GM23338 (cell line): ENCODE data around the gene AXL. TPM values are rescaled to one million over a fixed set of nuclear protein-coding genes. Genes with fewer than 3 reads are reported as not detected.

Experiments used
- ATAC-seq: fragments of 200-7000 bp; cut with Tn5 transposase; 3 replicates; pipeline ENCODE4 v1.9.1; 2020
- DNase-seq: peaks from one replicate; pipeline ENCODE4 v3.0.0-alpha.2; 2015; ENCODE audit warnings: low spot score
- H2AFZ ChIP-seq: fragments of 200-600 bp; sonication (generic); 2 replicates; pipeline ENCODE4 v1.8.0; 2016; ENCODE audit warnings: antibody characterized with exemption, mild to moderate bottlenecking, moderate library complexity
- H3F3A ChIP-seq: fragments of 200-600 bp; sonication (generic); replicated peaks from 2 replicates; pipeline ENCODE4 v1.8.0; 2017; ENCODE audit warnings: antibody characterized with exemption, mixed run types, low read depth
- H3K27ac ChIP-seq: fragments of 200-600 bp; sonication (generic); 2 replicates; pipeline ENCODE4 v1.6.1; 2016; ENCODE audit warnings: low read depth
- H3K27me3 ChIP-seq: fragments of 200-600 bp; sonication (generic); 2 replicates; pipeline ENCODE4 v1.8.0; 2016; ENCODE audit warnings: mild to moderate bottlenecking, mixed run types, moderate library complexity; ENCODE audit not compliant: insufficient read depth
- H3K36me3 ChIP-seq: fragments of 200-600 bp; sonication (generic); 2 replicates; pipeline ENCODE4 v1.8.0; 2016; ENCODE audit warnings: mild to moderate bottlenecking; ENCODE audit not compliant: insufficient read depth
- H3K4me1 ChIP-seq: fragments of 200-600 bp; sonication (generic); 2 replicates; pipeline ENCODE4 v1.8.0; 2016; ENCODE audit warnings: mild to moderate bottlenecking, moderate library complexity; ENCODE audit not compliant: insufficient read depth
- H3K4me2 ChIP-seq: fragments of 200-600 bp; sonication (generic); 2 replicates; pipeline ENCODE4 v1.7.1; 2017; ENCODE audit warnings: mixed run types
- H3K4me3 ChIP-seq: fragments of 200-600 bp; sonication (generic); 2 replicates; pipeline ENCODE4 v1.6.1; 2016; ENCODE audit warnings: mixed run types
- H3K79me2 ChIP-seq: fragments of 200-600 bp; sonication (generic); replicated peaks from 2 replicates; pipeline ENCODE4 v1.8.0; 2017; ENCODE audit warnings: mild to moderate bottlenecking; ENCODE audit not compliant: insufficient read depth
- H3K9me2 ChIP-seq: fragments of 200-600 bp; sonication (generic); 2 replicates; pipeline ENCODE4 v1.8.0; 2017; ENCODE audit not compliant: insufficient read depth
- H4K20me1 ChIP-seq: fragments of 200-600 bp; sonication (generic); replicated peaks from 2 replicates; pipeline ENCODE4 v1.8.0; 2017; ENCODE audit warnings: mild to moderate bottlenecking; ENCODE audit not compliant: insufficient read depth
- H3K27ac Mint-ChIP-seq: 2 replicates; pipeline ENCODE4 v1.8.0; 2020; ENCODE audit warnings: inconsistent platforms, mild to moderate bottlenecking, moderate library complexity, mixed read lengths
- H3K27me3 Mint-ChIP-seq: 3 replicates; pipeline ENCODE4 v1.8.0; 2022; ENCODE audit warnings: low read depth, mild to moderate bottlenecking, moderate library complexity, mixed read lengths, inconsistent platforms; ENCODE audit not compliant: insufficient read depth, poor library complexity
- H3K36me3 Mint-ChIP-seq: 3 replicates; pipeline ENCODE4 v1.8.0; 2021; ENCODE audit warnings: low read depth, mild to moderate bottlenecking, inconsistent platforms, moderate library complexity, mixed read lengths
- H3K4me1 Mint-ChIP-seq: 3 replicates; pipeline ENCODE4 v1.8.0; 2020; ENCODE audit warnings: mild to moderate bottlenecking, inconsistent platforms, mixed read lengths
- H3K4me3 Mint-ChIP-seq: 3 replicates; pipeline ENCODE4 v1.8.0; 2021; ENCODE audit warnings: moderate library complexity, mild to moderate bottlenecking, inconsistent platforms, mixed read lengths
- H3K9me3 Mint-ChIP-seq: 3 replicates; pipeline ENCODE4 v1.8.0; 2020; ENCODE audit warnings: moderate library complexity, mild to moderate bottlenecking, inconsistent platforms, mixed read lengths
- CREB1 ChIP-seq: fragments of 250-450 bp; sonication (Bioruptor Pico); IDR thresholded peaks from 2 replicates; pipeline ENCODE4 v1.5.0; 2020; ENCODE audit warnings: low read depth, mild to moderate bottlenecking, moderate library complexity
- EZH2 ChIP-seq: fragments of 200-600 bp; sonication (generic); IDR thresholded peaks from one replicate; pipeline ENCODE4 v1.8.0; 2017; ENCODE audit warnings: antibody characterized with exemption, mild to moderate bottlenecking, low read depth; ENCODE audit not compliant: unreplicated experiment
- EZH2phosphoT487 ChIP-seq: fragments of 200-600 bp; sonication (generic); IDR thresholded peaks from one replicate; pipeline ENCODE4 v1.8.1; 2018; ENCODE audit warnings: antibody characterized with exemption; ENCODE audit not compliant: unreplicated experiment
- JUNB ChIP-seq: IDR thresholded peaks from one replicate; pipeline ENCODE4 v1.6.1; 2016; ENCODE audit warnings: antibody characterized with exemption; ENCODE audit not compliant: unreplicated experiment
- NANOG ChIP-seq: IDR thresholded peaks from 2 replicates; pipeline ENCODE4 v1.6.1; 2016; ENCODE audit warnings: antibody characterized with exemption, borderline replicate concordance
- POLR2AphosphoS5 ChIP-seq: IDR thresholded peaks from 2 replicates; pipeline ENCODE4 v1.6.1; 2016; ENCODE audit warnings: antibody characterized with exemption, low read depth
- REST ChIP-seq: IDR thresholded peaks from one replicate; pipeline ENCODE4 v1.6.1; 2018; ENCODE audit warnings: antibody characterized with exemption; ENCODE audit not compliant: unreplicated experiment
- STAT1 ChIP-seq: IDR thresholded peaks from one replicate; pipeline ENCODE4 v1.6.1; 2016; ENCODE audit warnings: antibody characterized with exemption; ENCODE audit not compliant: unreplicated experiment
- ZNF114 ChIP-seq: fragments of 250-450 bp; sonication (Bioruptor Pico); IDR thresholded peaks from 2 replicates; pipeline ENCODE4 v1.5.0; 2020; ENCODE audit warnings: mild to moderate bottlenecking, moderate library complexity
- ZNF331 ChIP-seq: fragments of 250-450 bp; sonication (Bioruptor Pico); IDR thresholded peaks from 2 replicates; pipeline ENCODE4 v1.5.0; 2020; ENCODE audit warnings: low read depth, mild to moderate bottlenecking, moderate library complexity
- ZNF462 ChIP-seq: fragments of 250-450 bp; sonication (Bioruptor Pico); IDR thresholded peaks from 2 replicates; pipeline ENCODE4 v1.5.0; 2020; ENCODE audit warnings: mild to moderate bottlenecking, moderate library complexity
- polyA plus RNA-seq: library from polyadenylated mRNA; unstranded; fragments of >200 nt; fragmentation: Nextera tagmentation; extraction: Ambion mirVana; gene quantifications from 2 replicates; pipeline ENCODE4 v1.2.1, GENCODE V29; 2016
- total RNA-seq: library from RNA; depleted of rRNA; stranded (reverse); fragments of >200 nt; shearing (Covaris generic); gene quantifications from 2 replicates; pipeline ENCODE4 v1.2.3, GENCODE V29; 2014
- TF ChIP-seq, protein P1 (sequence below), 2 experiments: fragments of 200-600 bp in 1 of 2; sonication (generic) in 1 of 2; conservative IDR thresholded peaks; 2 replicates each; pipeline versions ENCODE4 v1.5.1 to v1.6.1; 2016 to 2017; ENCODE audit warnings: antibody characterized with exemption in 2 of 2, low read depth in 2 of 2, mild to moderate bottlenecking in 2 of 2, moderate library complexity in 1 of 2
- TF ChIP-seq, protein P2 (sequence below): IDR thresholded peaks from 2 replicates; pipeline ENCODE4 v1.6.1; 2016; ENCODE audit warnings: antibody characterized with exemption

Gene AXL
- total and polyA plus RNA-seq, 2 experiments from 2014 or later: 9.0 to 28.4 TPM

DNA sequence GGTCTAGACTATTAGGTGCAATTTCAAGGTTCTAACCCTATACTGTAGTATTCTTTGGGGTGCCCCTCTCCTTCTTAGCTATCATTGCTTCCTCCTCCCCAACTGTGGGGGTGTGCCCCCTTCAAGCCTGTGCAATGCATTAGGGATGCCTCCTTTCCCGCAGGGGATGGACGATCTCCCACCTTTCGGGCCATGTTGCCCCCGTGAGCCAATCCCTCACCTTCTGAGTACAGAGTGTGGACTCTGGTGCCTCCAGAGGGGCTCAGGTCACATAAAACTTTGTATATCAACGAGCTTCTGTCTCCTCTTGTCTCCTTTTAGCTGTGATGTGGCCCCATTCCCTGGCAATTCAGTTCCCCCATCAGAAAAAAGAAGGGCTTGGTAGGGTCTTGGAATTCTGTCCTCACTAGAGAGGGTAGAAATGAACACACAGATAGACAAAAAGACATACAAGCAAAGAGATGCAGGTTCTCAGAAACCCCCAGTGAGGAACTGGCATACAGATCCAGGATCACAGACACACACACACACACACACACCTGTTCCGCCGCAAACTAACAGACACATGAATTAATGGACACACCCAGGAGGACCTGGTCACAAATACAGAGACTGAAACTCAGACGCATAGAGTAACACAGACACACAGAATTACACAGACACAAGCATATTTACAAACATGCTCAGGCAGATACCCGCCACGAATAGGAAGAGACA lies 42.6 kb downstream of the AXL start:
- Mint-ChIP-seq H3K4me3 (peak overlapping the region; percentile 94), H3K27me3 (peaks cover 24% of the 10 kb centered on the region), H3K36me3 (peaks cover 42% of the 10 kb centered on the region), H3K9me3 (no peaks in the 10 kb centered on the region; the same call in 1 of the 3 replicates), H3K4me1 (peaks cover 17% of the 10 kb centered on the region), H3K27ac (no peak overlapping the region)
- Histone ChIP-seq H3K9me2 (no peaks in the 10 kb centered on the region), H3K27ac (no peak overlapping the region), H4K20me1 (peaks cover 8% of the 10 kb centered on the region; the same call in 1 of the 2 replicates), H3F3A (peaks cover 11% of the 10 kb centered on the region), H3K4me1 (peaks cover 5% of the 10 kb centered on the region; the same call in 1 of the 2 replicates), H2AFZ (no peak overlapping the region), H3K4me3 (peak overlapping the region; percentile 76), H3K27me3 (no peaks in the 10 kb centered on the region), H3K79me2 (peaks cover 29% of the 10 kb centered on the region), H3K36me3 (peaks cover 6% of the 10 kb centered on the region; the same call in 1 of the 2 replicates), H3K4me2 (peak overlapping the region; percentile 86; the same call in 1 of the 2 replicates)
- TF ChIP-seq NANOG: no peak
- TF ChIP-seq EZH2phosphoT487: no peak
- TF ChIP-seq, protein P1, sequence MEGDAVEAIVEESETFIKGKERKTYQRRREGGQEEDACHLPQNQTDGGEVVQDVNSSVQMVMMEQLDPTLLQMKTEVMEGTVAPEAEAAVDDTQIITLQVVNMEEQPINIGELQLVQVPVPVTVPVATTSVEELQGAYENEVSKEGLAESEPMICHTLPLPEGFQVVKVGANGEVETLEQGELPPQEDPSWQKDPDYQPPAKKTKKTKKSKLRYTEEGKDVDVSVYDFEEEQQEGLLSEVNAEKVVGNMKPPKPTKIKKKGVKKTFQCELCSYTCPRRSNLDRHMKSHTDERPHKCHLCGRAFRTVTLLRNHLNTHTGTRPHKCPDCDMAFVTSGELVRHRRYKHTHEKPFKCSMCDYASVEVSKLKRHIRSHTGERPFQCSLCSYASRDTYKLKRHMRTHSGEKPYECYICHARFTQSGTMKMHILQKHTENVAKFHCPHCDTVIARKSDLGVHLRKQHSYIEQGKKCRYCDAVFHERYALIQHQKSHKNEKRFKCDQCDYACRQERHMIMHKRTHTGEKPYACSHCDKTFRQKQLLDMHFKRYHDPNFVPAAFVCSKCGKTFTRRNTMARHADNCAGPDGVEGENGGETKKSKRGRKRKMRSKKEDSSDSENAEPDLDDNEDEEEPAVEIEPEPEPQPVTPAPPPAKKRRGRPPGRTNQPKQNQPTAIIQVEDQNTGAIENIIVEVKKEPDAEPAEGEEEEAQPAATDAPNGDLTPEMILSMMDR (conservative IDR thresholded peaks at IDR 0.05; ENCODE audit: low read depth in 2 of 2): no peak; a peak in 1 of 4 replicates
- TF ChIP-seq JUNB: no peak
- TF ChIP-seq, protein P2, sequence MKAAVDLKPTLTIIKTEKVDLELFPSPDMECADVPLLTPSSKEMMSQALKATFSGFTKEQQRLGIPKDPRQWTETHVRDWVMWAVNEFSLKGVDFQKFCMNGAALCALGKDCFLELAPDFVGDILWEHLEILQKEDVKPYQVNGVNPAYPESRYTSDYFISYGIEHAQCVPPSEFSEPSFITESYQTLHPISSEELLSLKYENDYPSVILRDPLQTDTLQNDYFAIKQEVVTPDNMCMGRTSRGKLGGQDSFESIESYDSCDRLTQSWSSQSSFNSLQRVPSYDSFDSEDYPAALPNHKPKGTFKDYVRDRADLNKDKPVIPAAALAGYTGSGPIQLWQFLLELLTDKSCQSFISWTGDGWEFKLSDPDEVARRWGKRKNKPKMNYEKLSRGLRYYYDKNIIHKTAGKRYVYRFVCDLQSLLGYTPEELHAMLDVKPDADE: no peak
- no peak for TF ChIP-seq ZNF331 (CRISPR knock-in tag)
- TF ChIP-seq CREB1 (CRISPR knock-in tag): no peak
- no peak; the same call in 1 of the 2 replicates for TF ChIP-seq POLR2AphosphoS5
- no peak for TF ChIP-seq STAT1
- no peak for TF ChIP-seq REST
- TF ChIP-seq ZNF462: no peak
- no peak for TF ChIP-seq EZH2
- TF ChIP-seq ZNF114 (CRISPR knock-in tag): no peak
- no peak for ATAC-seq
- no peak for DNase-seq
